ENCODE measurements around the gene NAALADL1. TPM values are rescaled to one million over a fixed set of nuclear protein-coding genes. Genes with fewer than 3 reads are reported as not detected.

Gene NAALADL1
- total RNA-seq, 2 experiments from 2014 or later = 2.7 to 3.9 TPM

- no peak for DNase-seq (ENCODE audit: low spot score)
- H3K36me3 ChIP-seq (ENCODE audit: insufficient read depth, low read length) = peaks cover 32% of the 10 kb centered on the region
- H4K20me1 ChIP-seq (ENCODE audit: insufficient read depth, low read length) = peaks cover 6% of the 10 kb centered on the region; the same call in 1 of the 2 replicates
- peaks cover 19% of the 10 kb centered on the region for H3K4me1 ChIP-seq (ENCODE audit: insufficient read depth, low read length, poor library complexity, severe bottlenecking)
- no peaks in the 10 kb centered on the region for H3K9me2 ChIP-seq (ENCODE audit: insufficient read depth, low read length)
- no peaks in the 10 kb centered on the region for H3K9me3 ChIP-seq (ENCODE audit: low read length)
- H3K4me2 ChIP-seq (ENCODE audit: low read length) = peak overlapping the region; percentile 56
- H3K4me3 ChIP-seq (ENCODE audit: low read depth, low read length, poor library complexity, severe bottlenecking) = peak overlapping the region; percentile 78
- ChIA-PET POLR2A (no interaction called here), CTCF (ENCODE audit: unreplicated experiment) (no interaction called here)
- TF ChIP-seq, protein P1, sequence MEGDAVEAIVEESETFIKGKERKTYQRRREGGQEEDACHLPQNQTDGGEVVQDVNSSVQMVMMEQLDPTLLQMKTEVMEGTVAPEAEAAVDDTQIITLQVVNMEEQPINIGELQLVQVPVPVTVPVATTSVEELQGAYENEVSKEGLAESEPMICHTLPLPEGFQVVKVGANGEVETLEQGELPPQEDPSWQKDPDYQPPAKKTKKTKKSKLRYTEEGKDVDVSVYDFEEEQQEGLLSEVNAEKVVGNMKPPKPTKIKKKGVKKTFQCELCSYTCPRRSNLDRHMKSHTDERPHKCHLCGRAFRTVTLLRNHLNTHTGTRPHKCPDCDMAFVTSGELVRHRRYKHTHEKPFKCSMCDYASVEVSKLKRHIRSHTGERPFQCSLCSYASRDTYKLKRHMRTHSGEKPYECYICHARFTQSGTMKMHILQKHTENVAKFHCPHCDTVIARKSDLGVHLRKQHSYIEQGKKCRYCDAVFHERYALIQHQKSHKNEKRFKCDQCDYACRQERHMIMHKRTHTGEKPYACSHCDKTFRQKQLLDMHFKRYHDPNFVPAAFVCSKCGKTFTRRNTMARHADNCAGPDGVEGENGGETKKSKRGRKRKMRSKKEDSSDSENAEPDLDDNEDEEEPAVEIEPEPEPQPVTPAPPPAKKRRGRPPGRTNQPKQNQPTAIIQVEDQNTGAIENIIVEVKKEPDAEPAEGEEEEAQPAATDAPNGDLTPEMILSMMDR (conservative IDR thresholded peaks at IDR 0.05; ENCODE audit: low read length) = no peak
- TF ChIP-seq EZH2phosphoT487 (IDR thresholded peaks at IDR 0.05; ENCODE audit: borderline replicate concordance, low read depth, low read length) = no peak
- intact Hi-C loops (cut with micrococcal nuclease; ENCODE audit: unreplicated experiment) = no loop called here
- H3K27ac ChIP-seq (ENCODE audit: low read depth, low read length, poor library complexity, severe bottlenecking) = no peak overlapping the region
- BruUV-seq (replicated peaks) = no TSS peak
- peak overlapping the region; percentile 94 for H2AFZ ChIP-seq (ENCODE audit: low read length)
- peaks cover 21% of the 10 kb centered on the region for H3K79me2 ChIP-seq (ENCODE audit: insufficient read depth, low read depth, low read length)
Measured at GRCh38 chr11:65095427-65095826, 37.1 kb upstream of the NAALADL1 start.

DNA sequence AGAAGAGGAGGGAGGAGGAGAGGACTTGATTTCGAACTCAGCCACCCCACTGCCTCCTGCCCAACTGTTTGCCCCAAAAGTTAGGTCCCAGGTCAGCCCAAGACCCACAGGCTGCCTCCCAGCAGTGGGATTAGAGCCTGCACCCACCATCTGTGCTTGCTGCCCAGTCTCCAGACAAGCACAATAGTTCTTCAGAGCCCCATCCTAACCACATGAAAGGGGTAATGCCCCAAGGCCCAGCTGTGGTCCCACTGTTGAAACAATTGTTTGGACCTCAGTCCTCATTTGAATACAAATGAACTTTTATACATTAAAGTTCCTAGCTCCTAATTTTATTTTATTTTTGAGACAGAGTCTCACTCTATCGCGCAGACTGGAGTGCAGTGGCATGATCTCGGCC lies 32.3 kb upstream of the NAALADL1 start:
- ChIA-PET POLR2A (interaction anchor here (1.4 kb wide), 1 partner anchor 14 kb away, joined by 5 read pairs; no protein-coding TSS in a partner anchor), CTCF (ENCODE audit: unreplicated experiment) (no interaction called here)
- H4K20me1 ChIP-seq (ENCODE audit: insufficient read depth, low read length) = no peaks in the 10 kb centered on the region
- no peak overlapping the region for H3K4me2 ChIP-seq (ENCODE audit: low read length)
- no TSS peak for BruUV-seq (replicated peaks)
- H3K4me1 ChIP-seq (ENCODE audit: insufficient read depth, low read length, poor library complexity, severe bottlenecking) = peaks cover 12% of the 10 kb centered on the region
- no peaks in the 10 kb centered on the region for H3K79me2 ChIP-seq (ENCODE audit: insufficient read depth, low read depth, low read length)
- no peak overlapping the region for H3K27ac ChIP-seq (ENCODE audit: low read depth, low read length, poor library complexity, severe bottlenecking)
- H2AFZ ChIP-seq (ENCODE audit: low read length) = no peak overlapping the region
- no peaks in the 10 kb centered on the region for H3K9me3 ChIP-seq (ENCODE audit: low read length)
- H3K36me3 ChIP-seq (ENCODE audit: insufficient read depth, low read length) = peaks cover 21% of the 10 kb centered on the region
- DNase-seq (ENCODE audit: low spot score) = no peak
- TF ChIP-seq, protein P1 (conservative IDR thresholded peaks at IDR 0.05; ENCODE audit: low read length) = no peak
- TF ChIP-seq EZH2phosphoT487 (IDR thresholded peaks at IDR 0.05; ENCODE audit: borderline replicate concordance, low read depth, low read length) = no peak
- H3K9me2 ChIP-seq (ENCODE audit: insufficient read depth, low read length) = no peaks in the 10 kb centered on the region
- H3K4me3 ChIP-seq (ENCODE audit: low read depth, low read length, poor library complexity, severe bottlenecking) = no peak overlapping the region
- intact Hi-C loops (cut with micrococcal nuclease; ENCODE audit: unreplicated experiment) = no loop called here

GRCh38 chr11:65089621-65090020 lies 31.3 kb upstream of the NAALADL1 start:
- peaks cover 21% of the 10 kb centered on the region for H3K36me3 ChIP-seq (ENCODE audit: insufficient read depth, low read length)
- intact Hi-C loops (cut with micrococcal nuclease; ENCODE audit: unreplicated experiment) = loop anchor here (10.0 kb wide), 2 partner anchors 175 to 245 kb away; partner anchors contain the start of genes ATG2A and CDC42BPG
- BruUV-seq (replicated peaks) = no TSS peak
- TF ChIP-seq EZH2phosphoT487 (IDR thresholded peaks at IDR 0.05; ENCODE audit: borderline replicate concordance, low read depth, low read length) = no peak
- TF ChIP-seq, protein P1 (conservative IDR thresholded peaks at IDR 0.05; ENCODE audit: low read length) = no peak
- H4K20me1 ChIP-seq (ENCODE audit: insufficient read depth, low read length) = no peaks in the 10 kb centered on the region
- H3K27ac ChIP-seq (ENCODE audit: low read depth, low read length, poor library complexity, severe bottlenecking) = no peak overlapping the region
- peaks cover 21% of the 10 kb centered on the region for H3K4me1 ChIP-seq (ENCODE audit: insufficient read depth, low read length, poor library complexity, severe bottlenecking)
- no peak overlapping the region for H3K4me3 ChIP-seq (ENCODE audit: low read depth, low read length, poor library complexity, severe bottlenecking)
- ChIA-PET POLR2A (interaction anchor here (1.4 kb wide), 1 partner anchor 13 kb away, joined by 5 read pairs; no protein-coding TSS in a partner anchor), CTCF (ENCODE audit: unreplicated experiment) (no interaction called here)
- H3K9me2 ChIP-seq (ENCODE audit: insufficient read depth, low read length) = no peaks in the 10 kb centered on the region
- H3K9me3 ChIP-seq (ENCODE audit: low read length) = no peaks in the 10 kb centered on the region
- DNase-seq (ENCODE audit: low spot score) = no peak
- H3K4me2 ChIP-seq (ENCODE audit: low read length) = no peak overlapping the region
- no peak overlapping the region for H2AFZ ChIP-seq (ENCODE audit: low read length)
- peaks cover 9% of the 10 kb centered on the region; the same call in 1 of the 2 replicates for H3K79me2 ChIP-seq (ENCODE audit: insufficient read depth, low read depth, low read length)
